Activated T-cell treated with anti-CD3 and anti-CD28 coated beads, Interleukin-2, amount 50 U/mL, for 4 hours (primary cell): ENCODE results near the gene HEBP2. TPM values are rescaled to one million over a fixed set of nuclear protein-coding genes. Genes with fewer than 3 reads are reported as not detected.
"Not testable (repeated sequence)": the region's sequence is repeated elsewhere in the genome, so short reads cannot be mapped to it uniquely, and the experiment has no call there.

Experiments used
- ATAC-seq, 2 donors: fragments of 200-7000 bp; cut with Tn5 transposase; one replicate each; pipeline ENCODE4 v1.10.0; 2021
- DNase-seq: peaks from one replicate; pipeline ENCODE4 v3.0.0-alpha.2; 2020
- H3K27me3 Mint-ChIP-seq: one replicate; pipeline ENCODE4 v1.8.0; 2021; ENCODE audit warnings: low read depth, mixed read lengths
- H3K36me3 Mint-ChIP-seq: one replicate; pipeline ENCODE4 v1.8.0; 2022; ENCODE audit warnings: mixed read lengths; ENCODE audit not compliant: insufficient read depth
- H3K4me1 Mint-ChIP-seq: one replicate; pipeline ENCODE4 v1.8.0; 2021; ENCODE audit warnings: low read depth, mixed read lengths
- H3K4me3 Mint-ChIP-seq: one replicate; pipeline ENCODE4 v1.8.0; 2021; ENCODE audit warnings: mild to moderate bottlenecking, moderate library complexity, mixed read lengths
- H3K9me3 Mint-ChIP-seq: one replicate; pipeline ENCODE4 v1.8.0; 2021; ENCODE audit warnings: mixed read lengths
- total RNA-seq, 3 donors: library from RNA; stranded (reverse); gene quantifications; one replicate each; pipeline ENCODE4 v1.2.1, GENCODE V29; 2021

HEBP2 gene
- total RNA-seq, 3 donors from 2014 or later: 1.7 to 16.4 (median 14.3) TPM

DNA sequence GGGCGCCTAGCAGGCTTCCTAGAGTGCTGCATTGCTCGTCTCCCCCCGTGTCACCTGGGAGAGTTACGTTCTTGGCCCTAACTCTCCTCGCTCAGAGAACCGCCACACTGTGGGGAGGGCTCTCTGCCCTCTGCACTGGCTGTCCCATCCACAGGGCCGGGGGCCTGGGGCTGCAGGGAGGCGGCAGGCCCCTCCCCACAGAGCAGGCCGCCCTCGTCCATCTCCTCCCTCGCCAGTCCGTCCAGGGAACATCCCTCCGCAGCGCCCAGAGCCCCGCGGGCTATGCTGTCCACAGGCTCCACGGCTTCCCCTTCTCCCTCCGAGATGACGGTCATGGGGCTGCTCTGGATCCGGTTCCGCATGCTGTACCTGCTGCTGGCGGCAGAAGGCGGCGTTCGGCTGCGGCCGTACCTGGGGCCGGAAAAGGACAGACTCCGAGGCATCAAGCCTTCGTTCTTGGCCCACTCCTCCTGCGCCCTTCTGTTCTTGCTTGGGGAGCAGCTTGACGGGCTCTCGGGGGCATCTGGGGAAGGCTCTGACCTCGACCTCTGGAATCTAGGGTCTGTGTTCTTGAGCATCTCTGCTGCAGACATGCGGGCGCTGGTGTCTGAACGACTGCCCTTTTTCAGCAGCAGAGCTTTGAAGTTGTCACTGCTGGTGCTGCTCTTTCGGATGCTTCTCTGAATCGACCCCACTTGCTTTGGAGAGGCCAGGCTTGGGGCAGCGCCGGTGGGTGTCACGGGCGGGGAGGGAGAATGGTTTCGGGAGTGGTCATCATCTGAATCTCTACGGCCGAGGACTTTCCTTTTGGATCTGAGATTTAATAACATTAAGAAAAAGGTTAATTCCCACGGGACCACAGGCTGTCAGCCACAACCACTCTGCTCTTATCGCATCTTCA is 20.2 kb downstream of the HEBP2 start:
- H3K4me3 Mint-ChIP-seq: no peak overlapping the region
- H3K27me3 Mint-ChIP-seq: no peaks in the 10 kb centered on the region
- ATAC-seq (no peak), DNase-seq (no peak)
- peaks cover 3% of the 10 kb centered on the region for H3K36me3 Mint-ChIP-seq
- no peaks in the 10 kb centered on the region for H3K9me3 Mint-ChIP-seq
- peaks cover 6% of the 10 kb centered on the region for H3K4me1 Mint-ChIP-seq

DNA sequence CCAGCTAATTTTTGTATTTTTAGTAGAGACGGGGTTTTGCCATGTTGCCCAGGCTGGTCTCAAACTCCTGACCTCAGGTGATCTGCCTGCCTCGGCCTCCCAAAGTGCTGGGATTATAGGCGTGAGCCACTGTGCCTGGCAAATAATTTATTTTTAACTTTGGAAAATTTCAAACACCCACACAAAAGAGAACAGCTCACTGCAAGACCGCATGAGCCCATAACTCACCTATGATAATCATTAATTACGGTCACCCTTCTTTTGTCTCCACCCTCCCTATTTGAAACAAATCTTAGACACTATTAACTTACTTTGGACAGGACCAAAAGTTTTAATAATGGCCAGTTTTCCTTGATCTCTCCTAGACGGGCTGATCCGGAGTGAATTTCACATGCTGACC is 21.2 kb downstream of the HEBP2 start:
- ATAC-seq: not testable (repeated sequence)

DNA sequence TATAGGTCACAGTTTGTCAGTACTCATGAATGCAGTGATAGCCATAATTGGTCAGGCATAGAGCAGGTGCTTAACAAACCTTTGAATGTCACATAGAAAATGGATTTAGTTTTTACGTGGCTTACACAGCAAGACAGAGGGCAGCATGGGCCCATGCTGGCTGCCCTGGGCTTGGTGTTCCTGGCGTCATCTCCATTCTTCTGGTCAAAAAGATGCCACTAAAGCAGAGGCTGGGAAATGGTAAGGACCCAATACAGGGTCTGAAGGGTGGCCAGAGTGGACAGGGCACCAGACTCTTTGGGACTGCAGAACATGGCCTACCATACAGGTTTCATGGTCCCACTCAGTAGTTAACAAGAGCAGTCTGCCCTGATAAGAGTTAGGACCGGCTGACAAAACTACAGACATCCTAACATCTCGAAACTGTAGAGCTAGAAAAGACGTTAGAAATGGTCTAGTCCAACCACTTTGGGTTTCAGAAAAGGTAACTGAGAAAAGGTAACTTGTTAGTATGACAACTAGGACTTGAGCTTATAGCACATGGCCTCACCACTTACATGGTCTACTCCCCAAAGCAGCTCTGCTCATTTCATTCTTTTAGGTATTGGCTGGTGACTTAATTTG is 22.6 kb downstream of the HEBP2 start:
- Mint-ChIP-seq H3K36me3 (no peaks in the 10 kb centered on the region), H3K4me3 (no peak overlapping the region), H3K4me1 (peaks cover 6% of the 10 kb centered on the region), H3K27me3 (no peaks in the 10 kb centered on the region), H3K9me3 (no peaks in the 10 kb centered on the region)
- DNase-seq (no peak), ATAC-seq (no peak)

More for the DNA sequence above, 21.2 kb downstream of the HEBP2 start:
- H3K9me3 Mint-ChIP-seq, H3K4me1 Mint-ChIP-seq, H3K4me3 Mint-ChIP-seq, DNase-seq, H3K27me3 Mint-ChIP-seq, H3K36me3 Mint-ChIP-seq: not testable (repeated sequence)

DNA sequence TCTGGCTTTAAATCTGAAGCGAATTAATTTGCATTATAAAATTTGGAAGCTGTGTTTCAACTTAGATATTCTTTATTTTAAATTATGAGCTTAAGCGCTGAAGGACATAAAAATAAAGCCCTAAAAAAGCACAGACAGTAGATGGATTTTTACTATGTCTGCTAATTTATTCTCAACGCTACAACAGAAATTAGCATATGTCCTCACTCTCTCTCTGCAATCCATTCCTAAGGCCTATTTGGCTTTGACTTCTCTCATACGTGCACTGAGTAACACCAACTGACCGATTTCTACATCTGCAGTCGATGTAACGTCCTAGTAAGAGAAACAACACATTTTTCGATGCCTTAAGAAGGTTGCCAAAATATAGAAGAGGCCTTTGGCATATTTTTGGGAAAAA is 23.7 kb downstream of the HEBP2 start:
- Mint-ChIP-seq H3K36me3 (no peaks in the 10 kb centered on the region), H3K4me1 (peaks cover 6% of the 10 kb centered on the region)
- ATAC-seq: no peak

DNA sequence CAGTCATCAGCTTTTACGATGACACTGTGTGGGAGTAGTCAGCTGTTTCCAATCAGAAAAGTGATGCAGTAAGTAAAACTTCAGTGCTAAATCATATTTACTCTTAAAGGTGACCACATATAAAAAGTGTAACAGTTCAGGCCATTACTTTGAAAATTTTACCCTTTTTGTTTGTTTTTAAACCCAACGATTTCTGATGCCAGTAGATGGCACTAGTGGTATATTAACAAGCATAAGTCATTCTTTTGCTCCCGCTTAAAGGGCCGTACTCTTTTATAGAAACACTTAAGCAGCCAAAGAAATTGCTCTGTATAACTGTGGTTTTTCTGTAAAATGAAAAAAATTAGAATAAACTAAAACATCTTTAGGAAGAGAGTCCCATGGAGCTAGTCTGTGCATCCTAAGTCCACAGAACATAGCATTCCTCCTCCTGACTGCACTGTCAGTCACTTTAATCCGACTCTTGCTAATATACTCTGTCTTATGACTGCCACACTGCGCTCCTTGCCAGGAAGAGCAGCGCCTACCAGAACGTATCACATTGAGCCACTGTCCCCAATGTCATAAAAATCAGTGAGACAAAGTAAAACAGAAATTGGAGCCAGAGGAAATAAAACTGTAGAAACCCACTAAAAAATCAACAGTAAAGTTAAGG is 25.0 kb downstream of the HEBP2 start:
- Mint-ChIP-seq H3K36me3 (no peaks in the 10 kb centered on the region), H3K9me3 (no peaks in the 10 kb centered on the region), H3K27me3 (no peaks in the 10 kb centered on the region), H3K4me1 (no peaks in the 10 kb centered on the region), H3K4me3 (no peak overlapping the region)
- no peak for ATAC-seq
- no peak for DNase-seq

More for the DNA sequence above, 23.7 kb downstream of the HEBP2 start:
- H3K9me3 Mint-ChIP-seq: no peaks in the 10 kb centered on the region
- no peak overlapping the region for H3K4me3 Mint-ChIP-seq
- H3K27me3 Mint-ChIP-seq: no peaks in the 10 kb centered on the region
- no peak for DNase-seq

DNA sequence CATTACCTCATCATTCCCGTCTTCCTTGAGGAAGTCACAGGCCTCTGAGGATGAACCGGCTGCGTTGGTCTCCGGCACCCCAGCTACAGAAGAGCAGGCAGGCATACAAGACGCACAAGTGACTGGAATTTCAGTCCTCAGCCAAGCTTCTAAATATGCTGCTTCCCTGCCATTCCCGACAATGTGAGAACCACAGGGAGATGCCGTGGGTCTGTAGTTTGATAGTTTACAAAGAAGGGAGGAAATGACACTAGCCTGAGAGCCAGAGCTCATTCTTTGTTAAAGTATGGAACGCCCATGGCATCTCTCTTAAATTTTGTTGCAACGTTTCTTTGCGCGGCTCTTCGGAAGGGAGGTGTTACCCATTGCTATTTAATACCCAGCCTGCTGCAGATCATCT is 25.7 kb downstream of the HEBP2 start:
- no peak for ATAC-seq
- DNase-seq: no peak
- no peaks in the 10 kb centered on the region for H3K9me3 Mint-ChIP-seq
- H3K4me3 Mint-ChIP-seq: no peak overlapping the region
- H3K36me3 Mint-ChIP-seq: no peaks in the 10 kb centered on the region
- no peaks in the 10 kb centered on the region for H3K27me3 Mint-ChIP-seq
- H3K4me1 Mint-ChIP-seq: no peaks in the 10 kb centered on the region

DNA sequence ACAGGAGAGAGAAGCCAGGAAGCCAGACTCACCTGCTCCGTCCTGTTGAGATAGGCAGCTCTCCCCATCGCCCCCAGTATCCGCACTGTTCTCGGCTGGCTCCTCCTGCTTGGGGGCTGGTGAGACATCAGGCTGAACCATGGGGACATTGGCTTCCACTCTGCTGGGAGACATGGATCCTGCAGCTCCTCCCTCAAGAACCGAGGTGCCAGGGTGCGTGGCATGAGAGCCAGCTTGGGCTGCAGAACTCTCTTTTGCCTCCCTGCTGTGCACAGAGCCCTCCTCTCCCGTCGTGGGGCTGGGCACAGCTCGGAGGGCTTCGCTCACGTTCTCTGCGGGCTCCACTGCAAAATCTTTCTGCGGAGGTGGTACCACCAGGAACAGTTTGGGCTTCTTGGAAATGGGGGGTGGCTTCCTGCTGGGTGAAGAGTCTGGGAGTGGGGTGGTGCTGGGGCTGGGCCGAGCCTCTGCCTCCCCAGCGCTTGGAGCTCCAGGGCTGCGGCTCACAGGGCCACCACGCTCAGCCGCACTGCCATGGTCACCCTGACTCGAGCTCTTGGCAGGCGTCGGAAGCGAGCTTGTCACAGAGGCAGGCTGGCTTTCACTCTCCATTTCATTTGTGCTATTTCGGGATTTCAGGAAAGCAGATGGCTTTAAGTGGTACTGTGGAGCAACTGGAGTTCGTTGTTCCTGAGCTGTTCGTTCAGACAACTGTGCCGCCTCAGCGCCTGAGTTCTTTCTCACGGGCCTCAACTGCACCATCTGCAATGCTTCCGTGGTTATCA is 26.5 kb downstream of the HEBP2 start:
- H3K9me3 Mint-ChIP-seq: no peaks in the 10 kb centered on the region

DNA sequence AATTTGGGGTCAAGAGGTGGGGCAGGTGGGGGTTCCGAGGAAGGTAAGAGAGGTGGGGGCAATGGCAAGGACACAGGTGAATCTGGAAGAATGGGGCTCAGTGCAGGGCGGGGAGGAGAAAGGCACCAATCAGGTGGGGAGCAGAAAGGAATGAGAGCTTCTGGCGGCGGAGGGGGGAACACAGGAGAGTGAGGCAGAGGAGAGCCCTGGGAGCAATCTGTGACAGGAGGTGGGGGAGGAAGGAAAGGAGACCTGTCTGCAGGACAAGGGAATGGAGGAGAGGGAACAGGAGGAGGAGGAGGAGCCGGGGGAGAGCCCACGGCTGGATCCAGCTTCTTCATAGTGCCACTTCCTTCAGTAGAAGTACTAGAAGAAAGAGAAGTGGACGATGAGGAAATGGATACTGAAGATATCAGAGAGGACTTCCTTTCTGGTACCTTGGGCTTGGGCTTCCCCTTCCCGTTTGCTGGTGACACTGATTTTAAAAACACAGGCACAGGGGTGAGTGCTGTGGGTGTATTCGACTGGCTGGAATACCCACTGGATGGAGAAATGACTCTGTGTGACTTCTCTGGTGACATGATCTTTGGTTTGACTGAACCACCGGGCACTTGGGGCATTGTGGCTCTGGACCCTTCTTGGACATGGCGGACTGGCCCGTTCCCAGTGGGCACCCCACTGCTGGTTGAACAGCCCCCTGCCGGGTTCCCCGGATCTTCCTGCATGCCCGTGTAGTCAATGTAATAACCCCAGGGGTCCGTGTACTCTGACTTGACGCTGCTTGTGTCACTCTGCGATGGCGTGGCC is 27.4 kb downstream of the HEBP2 start:
- no peak for DNase-seq
- H3K4me3 Mint-ChIP-seq: no peak overlapping the region
- H3K4me1 Mint-ChIP-seq: no peaks in the 10 kb centered on the region
- no peaks in the 10 kb centered on the region for H3K9me3 Mint-ChIP-seq
- no peak for ATAC-seq
- H3K36me3 Mint-ChIP-seq: no peaks in the 10 kb centered on the region
- H3K27me3 Mint-ChIP-seq: no peaks in the 10 kb centered on the region

More for the DNA sequence above, 26.5 kb downstream of the HEBP2 start:
- no peak for DNase-seq
- Mint-ChIP-seq H3K36me3 (no peaks in the 10 kb centered on the region), H3K4me1 (no peaks in the 10 kb centered on the region), H3K4me3 (no peak overlapping the region), H3K27me3 (no peaks in the 10 kb centered on the region)
- no peak for ATAC-seq

DNA sequence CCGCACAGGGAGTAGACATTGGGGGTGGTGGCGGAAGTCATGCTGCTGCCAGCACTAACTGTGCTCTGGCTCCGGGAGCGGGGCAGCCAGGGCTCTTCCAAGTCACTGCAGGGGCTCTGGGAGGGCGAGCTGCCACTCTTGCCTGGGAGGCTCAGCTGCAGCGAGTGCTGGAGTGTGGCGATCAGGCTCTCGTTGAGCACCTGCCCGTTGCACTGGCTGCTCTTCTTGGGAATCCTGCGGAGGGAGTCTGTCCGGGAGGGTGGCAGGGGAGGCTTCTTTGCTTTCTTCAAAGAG is 28.0 kb downstream of the HEBP2 start:
- no peaks in the 10 kb centered on the region for H3K27me3 Mint-ChIP-seq
- ATAC-seq: no peak
- no peaks in the 10 kb centered on the region for H3K9me3 Mint-ChIP-seq
- DNase-seq: no peak
- H3K36me3 Mint-ChIP-seq: no peaks in the 10 kb centered on the region
- no peaks in the 10 kb centered on the region for H3K4me1 Mint-ChIP-seq
- no peak overlapping the region for H3K4me3 Mint-ChIP-seq

DNA sequence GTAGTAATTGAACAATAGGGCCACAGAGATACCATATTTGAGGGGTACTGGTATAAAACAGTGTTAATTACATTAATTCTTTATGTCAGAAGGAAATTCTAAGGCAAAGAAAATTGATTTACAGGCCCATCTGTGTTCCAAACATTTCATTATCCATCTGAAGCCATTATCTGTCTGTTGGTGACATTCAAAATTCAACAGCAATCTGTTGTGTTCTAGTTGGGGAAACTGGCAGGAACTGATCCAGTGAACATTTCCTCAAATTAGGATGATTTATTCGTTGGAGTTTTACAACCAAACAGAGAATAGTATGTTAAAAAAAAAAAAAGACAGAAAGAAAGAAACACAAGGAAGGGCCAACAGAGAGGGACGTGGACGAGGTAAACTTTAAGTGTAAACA is 30.1 kb downstream of the HEBP2 start:
- ATAC-seq (no peak), DNase-seq (no peak)
- H3K36me3 Mint-ChIP-seq: no peaks in the 10 kb centered on the region
- H3K4me1 Mint-ChIP-seq: no peaks in the 10 kb centered on the region
- no peaks in the 10 kb centered on the region for H3K9me3 Mint-ChIP-seq
- H3K4me3 Mint-ChIP-seq: no peak overlapping the region
- H3K27me3 Mint-ChIP-seq: no peaks in the 10 kb centered on the region

DNA sequence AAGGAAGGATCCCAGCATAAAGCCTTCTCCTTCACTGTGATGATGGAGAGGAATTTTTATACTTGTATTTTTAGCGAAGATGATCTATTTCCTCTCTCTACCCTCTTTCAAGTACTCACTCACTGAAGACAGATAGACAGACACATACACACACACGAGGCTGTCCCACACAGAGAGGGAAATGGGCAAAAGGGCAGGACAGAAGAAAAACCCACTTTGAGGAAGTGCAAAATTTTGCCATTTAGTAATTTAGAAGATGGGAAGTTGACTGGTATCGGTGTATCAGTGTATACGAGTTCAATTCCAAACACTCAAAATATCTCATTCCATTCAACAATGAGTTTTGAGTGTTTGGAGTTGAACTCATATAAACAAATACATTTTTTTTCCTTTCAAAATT is 30.9 kb downstream of the HEBP2 start:
- Mint-ChIP-seq H3K4me3 (no peak overlapping the region), H3K36me3 (no peaks in the 10 kb centered on the region), H3K4me1 (no peaks in the 10 kb centered on the region), H3K9me3 (no peaks in the 10 kb centered on the region), H3K27me3 (no peaks in the 10 kb centered on the region)
- DNase-seq (no peak), ATAC-seq (no peak)

DNA sequence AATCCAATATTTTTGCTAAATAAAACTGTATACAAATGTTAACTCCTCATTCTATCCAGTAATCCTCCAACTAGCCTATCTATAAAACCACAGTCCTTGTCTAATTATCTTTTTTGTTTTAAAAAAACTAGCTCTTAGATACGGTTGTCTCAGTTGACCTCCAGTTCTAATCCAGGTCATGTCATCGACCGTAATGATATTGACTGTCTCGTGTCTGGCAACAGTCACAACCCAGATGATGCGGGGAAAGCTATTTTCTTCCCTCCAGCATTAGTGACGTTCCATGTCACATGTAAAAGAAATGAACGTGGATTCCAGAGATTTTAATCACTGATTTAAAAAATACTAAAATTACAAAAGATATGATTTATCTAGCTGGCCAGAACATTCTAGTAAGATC is 35.5 kb downstream of the HEBP2 start:
- no peaks in the 10 kb centered on the region for H3K9me3 Mint-ChIP-seq
- H3K4me1 Mint-ChIP-seq: no peaks in the 10 kb centered on the region
- no peaks in the 10 kb centered on the region for H3K27me3 Mint-ChIP-seq
- H3K4me3 Mint-ChIP-seq: no peak overlapping the region
- no peaks in the 10 kb centered on the region for H3K36me3 Mint-ChIP-seq
- DNase-seq (no peak), ATAC-seq (no peak)

DNA sequence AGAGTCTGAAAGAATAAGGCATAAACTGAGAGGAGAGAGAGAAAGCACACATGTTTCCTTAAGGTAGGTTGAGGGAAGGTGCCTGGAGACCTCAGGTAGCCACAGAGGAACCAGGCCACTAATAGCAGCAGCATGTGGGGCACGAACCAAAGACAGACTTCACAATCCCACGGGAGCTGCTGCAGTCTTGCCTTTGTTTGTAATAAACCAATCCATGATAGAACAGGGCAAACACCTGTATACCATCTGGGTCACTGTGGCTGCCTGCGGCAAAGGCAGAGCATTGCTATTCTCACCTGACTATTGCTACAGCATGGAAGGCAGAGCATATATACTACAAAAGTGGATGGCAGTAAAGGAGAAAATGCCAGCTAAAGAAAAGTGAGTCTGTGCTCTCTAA is 36.3 kb downstream of the HEBP2 start:
- no peaks in the 10 kb centered on the region for H3K9me3 Mint-ChIP-seq
- ATAC-seq: no peak
- H3K4me1 Mint-ChIP-seq: no peaks in the 10 kb centered on the region
- DNase-seq: no peak
- H3K36me3 Mint-ChIP-seq: no peaks in the 10 kb centered on the region
- no peaks in the 10 kb centered on the region for H3K27me3 Mint-ChIP-seq
- H3K4me3 Mint-ChIP-seq: no peak overlapping the region
